CD14-positive monocyte (primary cell): ENCODE data around the gene EDEM1. TPM values are rescaled to one million over a fixed set of nuclear protein-coding genes. Genes with fewer than 3 reads are reported as not detected.

Source experiments
- DNase-seq, 3 donors: peaks; one replicate each; pipeline ENCODE4 v3.0.0-alpha.2; 2011 to 2022
- H2AFZ ChIP-seq: 2 replicates; pipeline ENCODE4 v1.6.0; 2012; ENCODE audit warnings: mild to moderate bottlenecking, low read depth, low read length, inconsistent platforms; ENCODE audit not compliant: insufficient read depth, poor library complexity, severe bottlenecking
- H3K27ac ChIP-seq, 2 donors: 1 replicate in 1 of 2; 2 replicates in 1 of 2; pipeline ENCODE4 v1.5.1; 2012 to 2013; ENCODE audit warnings: low read length in 2 of 2, control low read depth in 1 of 2, inconsistent platforms in 1 of 2, low read depth in 1 of 2, mild to moderate bottlenecking in 1 of 2
- H3K27me3 ChIP-seq, 2 donors: one replicate each; pipeline versions ENCODE4 v1.6.0 to v1.6.1; 2011 to 2013; ENCODE audit warnings: low read length in 2 of 2; ENCODE audit not compliant: control insufficient read depth in 2 of 2, insufficient read depth in 2 of 2
- H3K36me3 ChIP-seq, 2 donors: replicated peaks in 1 of 2; 1 replicate in 1 of 2; 2 replicates in 1 of 2; pipeline versions ENCODE4 v1.5.1 to v1.6.1; 2012 to 2013; ENCODE audit warnings: low read length in 2 of 2, control low read depth in 1 of 2, inconsistent platforms in 1 of 2, mild to moderate bottlenecking in 1 of 2; ENCODE audit not compliant: insufficient read depth in 2 of 2, control insufficient read depth in 1 of 2
- H3K4me1 ChIP-seq, 2 donors: 1 replicate in 1 of 2; 2 replicates in 1 of 2; pipeline versions ENCODE4 v1.5.1 to v1.6.1; 2012 to 2013; ENCODE audit warnings: low read length in 2 of 2, control low read depth in 1 of 2, inconsistent platforms in 1 of 2, mild to moderate bottlenecking in 1 of 2, moderate library complexity in 1 of 2; ENCODE audit not compliant: insufficient read depth in 2 of 2, control insufficient read depth in 1 of 2
- H3K4me2 ChIP-seq: replicated peaks from 2 replicates; pipeline ENCODE3; 2012; ENCODE audit warnings: low read length, moderate library complexity, mild to moderate bottlenecking; ENCODE audit not compliant: poor library complexity, severe bottlenecking; ENCODE audit errors: extremely low read depth
- H3K4me3 ChIP-seq, 3 experiments: fragments of 200-600 bp in 1 of 3; sonication (generic) in 1 of 3; replicated peaks in 1 of 3; 1 replicate in 2 of 3; 2 replicates in 1 of 3; pipeline ENCODE4 v1.5.1; 2011 to 2013; ENCODE audit warnings: low read length in 3 of 3, mild to moderate bottlenecking in 3 of 3, control low read depth in 2 of 3, low read depth in 2 of 3, inconsistent platforms in 1 of 3, moderate library complexity in 1 of 3
- H3K79me2 ChIP-seq: 2 replicates; pipeline ENCODE4 v1.6.0; 2012; ENCODE audit warnings: mild to moderate bottlenecking, control low read depth, inconsistent platforms, low read length, moderate library complexity; ENCODE audit not compliant: insufficient read depth
- H3K9ac ChIP-seq: 2 replicates; pipeline ENCODE4 v1.6.0; 2017; ENCODE audit warnings: low read length, mild to moderate bottlenecking; ENCODE audit not compliant: insufficient read depth, poor library complexity, severe bottlenecking
- H3K9me3 ChIP-seq, 2 donors: replicated peaks in 1 of 2; 1 replicate in 1 of 2; 2 replicates in 1 of 2; pipeline versions ENCODE4 v1.5.1 to v1.6.1; 2012 to 2013; ENCODE audit warnings: low read length in 2 of 2, control low read depth in 1 of 2; ENCODE audit not compliant: control insufficient read depth in 1 of 2, insufficient read depth in 1 of 2
- H4K20me1 ChIP-seq: 2 replicates; pipeline ENCODE4 v1.6.0; 2012; ENCODE audit warnings: mild to moderate bottlenecking, low read length, control low read depth, moderate library complexity; ENCODE audit not compliant: insufficient read depth
- H3K27ac Mint-ChIP-seq, 7 donors: one replicate each; pipeline ENCODE4 v1.8.0; 2020; ENCODE audit warnings: mild to moderate bottlenecking in 7 of 7, mixed read lengths in 7 of 7, moderate library complexity in 6 of 7, inconsistent platforms in 2 of 7
- H3K27me3 Mint-ChIP-seq, 3 donors: one replicate each; pipeline ENCODE4 v1.8.0; 2021 to 2022; ENCODE audit warnings: low read depth in 3 of 3, mild to moderate bottlenecking in 3 of 3, mixed read lengths in 3 of 3, moderate library complexity in 3 of 3, inconsistent platforms in 1 of 3
- H3K36me3 Mint-ChIP-seq, 2 donors: one replicate each; pipeline ENCODE4 v1.8.0; 2020; ENCODE audit warnings: mixed read lengths in 2 of 2, inconsistent platforms in 1 of 2, mild to moderate bottlenecking in 1 of 2
- H3K4me1 Mint-ChIP-seq: one replicate; pipeline ENCODE4 v1.8.0; 2020; ENCODE audit warnings: mild to moderate bottlenecking, mixed read lengths
- H3K4me3 Mint-ChIP-seq, 2 donors: one replicate each; pipeline ENCODE4 v1.8.0; 2020; ENCODE audit warnings: mild to moderate bottlenecking in 2 of 2, mixed read lengths in 2 of 2, moderate library complexity in 1 of 2
- H3K9me3 Mint-ChIP-seq, 7 donors: one replicate each; pipeline ENCODE4 v1.8.0; 2020 to 2022; ENCODE audit warnings: mixed read lengths in 7 of 7, mild to moderate bottlenecking in 6 of 7, moderate library complexity in 6 of 7, inconsistent platforms in 2 of 7
- CTCF ChIP-seq: fragments of 200-600 bp; IDR thresholded peaks from one replicate; pipeline ENCODE4 v1.8.0; 2022; ENCODE audit warnings: antibody characterized with exemption, mild to moderate bottlenecking
- WGBS: methylation state at CpG from one replicate; pipeline ENCODE4 v1.1.5; 2013; ENCODE audit warnings: missing lambda C conversion rate; ENCODE audit not compliant: insufficient coverage; 5-methylcytosine and 5-hydroxymethylcytosine counted together
- intact Hi-C, 2 donors: fragments of 100-400 bp; cut with micrococcal nuclease; formaldehyde crosslinking; loops; one replicate each; pipeline versions ENCODE4 v1.15.0 to v1.15.1; 2023
- polyA plus RNA-seq, 3 donors: library from polyadenylated mRNA; depleted of rRNA in 1 of 3; unstranded in 2 of 3; stranded (reverse) in 1 of 3; fragments of 300-500 nt in 2 of 3; fragments of >200 nt in 1 of 3; fragmentation: Illumina TruSeq in 2 of 3; gene quantifications; 1 replicate in 2 of 3; 2 replicates in 1 of 3; pipeline ENCODE4 v1.2.3, GENCODE V29; 2012 to 2021

EDEM1 gene
- polyA plus RNA-seq, 3 donors: 17.5 to 31.7 (median 23.7) TPM

- Histone ChIP-seq H3K27ac (no peak overlapping the region), H3K79me2 (no peaks in the 10 kb centered on the region), H3K4me3 (no peak overlapping the region), H3K27me3 (no peaks in the 10 kb centered on the region), H3K36me3 (no peaks in the 10 kb centered on the region), H3K4me1 (no peaks in the 10 kb centered on the region), H4K20me1 (no peaks in the 10 kb centered on the region), H2AFZ (no peak overlapping the region), H3K9ac (no peak overlapping the region), H3K4me2 (no peak overlapping the region), H3K9me3 (no peaks in the 10 kb centered on the region)
- no peaks in the 10 kb centered on the region for H3K9me3 Mint-ChIP-seq
- TF ChIP-seq CTCF: no peak
- H3K36me3 Mint-ChIP-seq: no peaks in the 10 kb centered on the region
- no peak overlapping the region for H3K4me3 Mint-ChIP-seq
- H3K27ac Mint-ChIP-seq: peak overlapping the region in 2 of 7 donors; percentile 11 to 64
- intact Hi-C loops: no loop called here
- H3K27me3 Mint-ChIP-seq: peaks cover 0 to 5% (median 3%) of the 10 kb centered on the region in 3 donors
- 100% methylated on average over 1 of the region's 2 CpGs for WGBS
- H3K4me1 Mint-ChIP-seq: peaks cover 4% of the 10 kb centered on the region
- no peak for DNase-seq
Observed at GRCh38 chr3:5233026-5233425, 45.5 kb downstream of the EDEM1 start.

- WGBS: 92% methylated on average over 7 of the region's 7 CpGs
- H3K27ac Mint-ChIP-seq: no peak overlapping the region
- intact Hi-C loops: no loop called here
Observed at GRCh38 chr3:5235655-5236054, 48.1 kb downstream of the EDEM1 start.

More at GRCh38 chr3:5235655-5236054, 48.1 kb downstream of the EDEM1 start:
- no peak overlapping the region for H3K27ac ChIP-seq
- no peak for TF ChIP-seq CTCF
- no peaks in the 10 kb centered on the region for H3K36me3 ChIP-seq
- no peak for DNase-seq
- H3K27me3 ChIP-seq: no peaks in the 10 kb centered on the region
- no peak overlapping the region for H2AFZ ChIP-seq
- no peak overlapping the region for H3K9ac ChIP-seq
- H3K4me3 ChIP-seq: no peak overlapping the region
- H3K79me2 ChIP-seq: no peaks in the 10 kb centered on the region
- H3K4me2 ChIP-seq: no peak overlapping the region
- no peaks in the 10 kb centered on the region for H3K9me3 ChIP-seq
- H3K4me1 ChIP-seq: no peaks in the 10 kb centered on the region
- H4K20me1 ChIP-seq: no peaks in the 10 kb centered on the region
- H3K27me3 Mint-ChIP-seq: peaks cover 0 to 1% (median 1%) of the 10 kb centered on the region in 3 donors
- H3K9me3 Mint-ChIP-seq: no peaks in the 10 kb centered on the region
- H3K36me3 Mint-ChIP-seq: no peaks in the 10 kb centered on the region
- no peaks in the 10 kb centered on the region for H3K4me1 Mint-ChIP-seq
- H3K4me3 Mint-ChIP-seq: no peak overlapping the region
